Measurements from ENCODE around the gene ARHGAP15. TPM values are rescaled to one million over a fixed set of nuclear protein-coding genes. Genes with fewer than 3 reads are reported as not detected.

The ARHGAP15 gene
- total and polyA plus RNA-seq, 2 experiments from 2014 or later: not detected

DNA sequence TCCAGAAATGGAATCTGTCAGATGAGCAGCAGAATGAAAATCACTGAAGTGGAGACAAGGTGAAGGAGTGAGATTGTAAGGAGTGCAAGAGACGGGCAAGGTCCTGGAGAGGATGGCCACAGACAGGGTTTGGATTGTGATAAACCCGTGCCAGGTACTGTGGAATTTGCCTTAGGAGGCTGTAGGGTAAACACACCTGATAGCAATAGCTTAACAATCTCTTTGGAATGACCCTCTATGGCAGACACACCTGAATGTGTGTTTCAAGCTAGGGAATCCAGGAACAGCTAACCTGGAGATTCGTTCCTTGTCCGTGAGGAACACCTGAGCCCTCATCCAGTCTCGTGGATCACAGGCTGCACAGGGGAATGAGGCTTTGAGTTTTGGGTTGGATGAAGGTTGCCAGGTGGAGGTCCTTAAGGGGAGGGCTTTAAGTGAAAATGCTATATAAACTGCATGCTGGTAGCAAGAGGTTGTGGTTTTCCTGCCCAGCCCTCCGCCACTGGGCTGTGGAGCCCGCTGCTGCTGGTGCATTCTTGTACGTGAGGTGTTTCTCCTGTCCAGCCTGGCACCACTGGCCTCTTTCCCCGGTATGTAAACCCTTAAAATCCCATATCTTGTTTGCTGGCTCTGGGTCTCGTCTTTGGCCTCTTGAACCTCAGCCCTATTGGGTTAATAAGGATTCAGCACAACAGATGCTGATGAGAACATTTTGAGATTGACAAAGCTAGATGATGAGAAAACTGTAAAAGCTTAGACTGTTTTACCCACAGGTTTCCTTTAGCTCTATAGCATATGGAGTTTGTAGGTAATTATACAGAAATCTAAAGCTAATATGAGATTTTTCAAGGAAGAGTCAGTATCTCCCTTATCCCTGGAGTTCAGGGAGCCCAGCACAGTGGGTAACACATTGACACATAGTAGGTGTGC lies 117.9 kb downstream of the ARHGAP15 start:
- Histone ChIP-seq H3K9me3 (ENCODE audit: low read depth) (no peaks in the 10 kb centered on the region), H3K27ac (no peak overlapping the region), H2AFZ (no peak overlapping the region), H3K27me3 (replicated peaks; ENCODE audit: insufficient read depth) (peaks cover 16% of the 10 kb centered on the region; the same call in 1 of the 2 replicates), H3F3A (ENCODE audit: insufficient read depth) (no peaks in the 10 kb centered on the region), H3K9ac (no peak overlapping the region), H3K79me2 (ENCODE audit: insufficient read depth) (no peaks in the 10 kb centered on the region), H3K4me3 (no peak overlapping the region), H3K4me1 (ENCODE audit: insufficient read depth) (no peaks in the 10 kb centered on the region), H3K4me2 (ENCODE audit: unreplicated experiment) (no peak overlapping the region), H3K36me3 (ENCODE audit: low read depth) (no peaks in the 10 kb centered on the region), H4K20me1 (ENCODE audit: insufficient read depth) (no peaks in the 10 kb centered on the region), H3K9me2 (ENCODE audit: insufficient read depth) (no peaks in the 10 kb centered on the region)
- WGBS, 2 experiments (ENCODE audit: low coverage in 1 of 2, low lambda C conversion rate in 2 of 2, missing lambda C conversion rate in 2 of 2): 64 to 67% methylated on average over 10 of the region's 10 CpGs
- no peak for DNase-seq
- TF ChIP-seq EZH2 (IDR thresholded peaks at IDR 0.05; ENCODE audit: insufficient read depth, poor library complexity, severe bottlenecking) (no peak), EZH2phosphoT487 (IDR thresholded peaks at IDR 0.05; ENCODE audit: insufficient read depth, low read depth) (no peak)
- in situ Hi-C loops (cut with MboI): no loop called here

DNA sequence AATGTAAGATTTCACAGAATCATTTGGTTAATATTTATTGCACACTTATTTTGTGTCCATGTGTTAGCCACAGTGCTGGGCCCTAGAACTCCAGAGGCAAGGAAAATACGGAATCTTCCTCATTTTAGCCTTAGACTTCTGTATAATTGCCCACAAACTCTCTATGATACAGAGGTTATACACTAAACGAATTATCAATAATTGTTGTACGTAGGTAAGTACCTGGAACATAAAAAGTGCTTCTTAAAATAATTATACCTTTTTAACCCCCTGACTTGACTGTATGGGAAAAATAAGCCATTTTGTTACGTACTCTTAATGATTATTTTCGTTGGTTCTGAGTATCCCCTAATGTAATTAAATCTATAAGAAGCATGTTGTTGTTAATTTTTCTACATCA lies 119.4 kb downstream of the ARHGAP15 start:
- no peak overlapping the region for H2AFZ ChIP-seq
- no peak overlapping the region for H3K27ac ChIP-seq
- in situ Hi-C loops (cut with MboI): no loop called here
- H3K9ac ChIP-seq: no peak overlapping the region
- H3K9me2 ChIP-seq (ENCODE audit: insufficient read depth): no peaks in the 10 kb centered on the region
- no peaks in the 10 kb centered on the region for H3K79me2 ChIP-seq (ENCODE audit: insufficient read depth)
- TF ChIP-seq EZH2phosphoT487 (IDR thresholded peaks at IDR 0.05; ENCODE audit: insufficient read depth, low read depth) (no peak), EZH2 (IDR thresholded peaks at IDR 0.05; ENCODE audit: insufficient read depth, poor library complexity, severe bottlenecking) (no peak)
- H3F3A ChIP-seq (ENCODE audit: insufficient read depth): no peaks in the 10 kb centered on the region
- no peak for DNase-seq
- no peaks in the 10 kb centered on the region for H3K36me3 ChIP-seq (ENCODE audit: low read depth)
- no peaks in the 10 kb centered on the region for H3K9me3 ChIP-seq (ENCODE audit: low read depth)
- WGBS, 2 experiments (ENCODE audit: low coverage in 1 of 2, low lambda C conversion rate in 2 of 2, missing lambda C conversion rate in 2 of 2): 49 to 54% methylated on average over 5 of the region's 5 CpGs
- H3K4me2 ChIP-seq (ENCODE audit: unreplicated experiment): no peak overlapping the region
- H3K4me1 ChIP-seq (ENCODE audit: insufficient read depth): no peaks in the 10 kb centered on the region
- no peaks in the 10 kb centered on the region for H4K20me1 ChIP-seq (ENCODE audit: insufficient read depth)
- H3K4me3 ChIP-seq: no peak overlapping the region
- H3K27me3 ChIP-seq (replicated peaks; ENCODE audit: insufficient read depth): 0 out of 2 replicates have a peak, but pooled peaks cover 6% of the 10 kb centered on the region

DNA sequence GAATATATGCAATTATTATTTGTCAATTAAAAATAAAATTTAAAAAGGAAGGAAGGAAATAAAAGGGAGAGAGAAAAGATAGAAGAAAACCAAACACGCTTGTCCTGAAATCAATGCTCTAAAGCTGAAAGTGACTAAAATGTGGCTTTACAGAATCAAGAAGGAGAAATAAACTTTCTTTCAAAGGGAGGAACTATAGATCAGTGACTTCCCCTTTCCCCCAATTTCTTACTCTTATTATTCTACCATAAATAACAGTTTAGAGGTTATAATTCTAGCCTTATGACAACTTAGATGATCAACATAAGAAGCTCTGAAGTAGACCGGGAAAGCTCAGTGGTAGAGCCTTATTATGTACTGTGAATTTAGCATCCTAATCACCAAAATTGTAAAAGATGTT lies 122.5 kb downstream of the ARHGAP15 start:
- Histone ChIP-seq H3K9me3 (ENCODE audit: low read depth) (no peaks in the 10 kb centered on the region), H3K27me3 (replicated peaks; ENCODE audit: insufficient read depth) (peaks cover 17% of the 10 kb centered on the region; the same call in 1 of the 2 replicates), H3F3A (ENCODE audit: insufficient read depth) (no peaks in the 10 kb centered on the region), H3K36me3 (ENCODE audit: low read depth) (no peaks in the 10 kb centered on the region), H2AFZ (no peak overlapping the region), H3K4me1 (ENCODE audit: insufficient read depth) (no peaks in the 10 kb centered on the region), H4K20me1 (ENCODE audit: insufficient read depth) (no peaks in the 10 kb centered on the region), H3K4me2 (ENCODE audit: unreplicated experiment) (no peak overlapping the region), H3K79me2 (ENCODE audit: insufficient read depth) (no peaks in the 10 kb centered on the region), H3K4me3 (no peak overlapping the region), H3K9me2 (ENCODE audit: insufficient read depth) (no peaks in the 10 kb centered on the region), H3K9ac (no peak overlapping the region), H3K27ac (no peak overlapping the region)
- TF ChIP-seq EZH2phosphoT487 (IDR thresholded peaks at IDR 0.05; ENCODE audit: insufficient read depth, low read depth): no peak
- no peak for TF ChIP-seq EZH2 (IDR thresholded peaks at IDR 0.05; ENCODE audit: insufficient read depth, poor library complexity, severe bottlenecking)
- WGBS, 2 experiments (ENCODE audit: low coverage in 1 of 2, low lambda C conversion rate in 2 of 2, missing lambda C conversion rate in 2 of 2): 65 to 84% methylated on average over 2 of the region's 2 CpGs
- in situ Hi-C loops (cut with MboI): no loop called here
- DNase-seq: no peak

DNA sequence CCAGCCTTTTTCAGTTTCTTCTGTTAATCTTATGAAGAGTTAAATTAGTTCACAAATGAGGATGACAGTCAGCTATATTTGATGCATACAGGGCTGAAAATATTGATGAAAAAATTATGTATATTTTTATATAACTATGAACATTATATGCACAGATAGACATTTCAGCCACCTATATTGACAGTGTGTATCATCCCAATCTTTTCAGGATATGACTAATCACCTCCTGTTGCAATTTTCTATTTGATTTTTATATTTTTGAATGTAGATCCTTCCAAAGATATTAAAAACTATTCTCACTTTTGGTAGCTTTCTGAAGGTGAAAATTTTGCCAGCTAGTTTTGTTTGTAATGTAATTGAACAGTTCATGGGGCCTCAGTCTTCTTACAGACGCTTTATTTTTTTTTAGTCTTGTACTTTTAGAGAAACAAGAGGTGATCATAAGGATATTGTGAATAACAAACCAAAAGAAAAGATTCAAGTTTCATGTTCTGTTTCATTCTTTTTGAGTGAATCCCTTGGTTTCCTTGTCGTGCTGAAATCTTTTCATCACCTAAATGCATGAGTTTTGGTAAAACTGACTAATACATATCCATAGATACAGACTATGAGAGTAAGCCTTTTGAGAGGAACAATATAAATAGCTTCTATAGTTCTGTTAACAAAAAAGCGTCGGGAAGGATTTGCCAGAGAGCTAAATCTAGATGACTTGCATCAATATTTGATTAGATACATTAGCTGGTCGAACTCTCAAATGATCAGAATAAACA lies 123.1 kb downstream of the ARHGAP15 start:
- no peak overlapping the region for H3K9ac ChIP-seq
- H3K4me2 ChIP-seq (ENCODE audit: unreplicated experiment): no peak overlapping the region
- H3K36me3 ChIP-seq (ENCODE audit: low read depth): no peaks in the 10 kb centered on the region
- no peak overlapping the region for H3K4me3 ChIP-seq
- H2AFZ ChIP-seq: no peak overlapping the region
- no peaks in the 10 kb centered on the region for H3K4me1 ChIP-seq (ENCODE audit: insufficient read depth)
- 75% methylated on average over 5 of the region's 5 CpGs for WGBS, 2 experiments (ENCODE audit: low coverage in 1 of 2, low lambda C conversion rate in 2 of 2, missing lambda C conversion rate in 2 of 2)
- TF ChIP-seq EZH2phosphoT487 (IDR thresholded peaks at IDR 0.05; ENCODE audit: insufficient read depth, low read depth) (no peak), EZH2 (IDR thresholded peaks at IDR 0.05; ENCODE audit: insufficient read depth, poor library complexity, severe bottlenecking) (no peak)
- no peaks in the 10 kb centered on the region for H3F3A ChIP-seq (ENCODE audit: insufficient read depth)
- DNase-seq: no peak
- no peaks in the 10 kb centered on the region for H3K9me2 ChIP-seq (ENCODE audit: insufficient read depth)
- H3K27me3 ChIP-seq (replicated peaks; ENCODE audit: insufficient read depth): peaks cover 20% of the 10 kb centered on the region; the same call in 1 of the 2 replicates
- H3K79me2 ChIP-seq (ENCODE audit: insufficient read depth): no peaks in the 10 kb centered on the region
- in situ Hi-C loops (cut with MboI): no loop called here
- H3K27ac ChIP-seq: no peak overlapping the region
- no peaks in the 10 kb centered on the region for H4K20me1 ChIP-seq (ENCODE audit: insufficient read depth)
- no peaks in the 10 kb centered on the region for H3K9me3 ChIP-seq (ENCODE audit: low read depth)
